Tibial nerve (tissue), 4 donors: ENCODE data around the gene EPHA3. TPM values are rescaled to one million over a fixed set of nuclear protein-coding genes. Genes with fewer than 3 reads are reported as not detected.

ENCODE experiments used
- DNase-seq, 2 donors: peaks; one replicate each; pipeline ENCODE4 v3.0.0-alpha.2; 2019; ENCODE audit warnings: low spot score in 2 of 2
- H3K27ac ChIP-seq, 4 donors: fragments of 200-600 bp; sonication (generic) in 3 of 4; one replicate each; pipeline ENCODE4 v1.5.1; 2017 to 2019; ENCODE audit warnings: mild to moderate bottlenecking in 1 of 4
- H3K27me3 ChIP-seq, 2 donors: fragments of 200-600 bp; sonication (generic) in 1 of 2; one replicate each; pipeline versions ENCODE4 v1.5.1 to v1.6.0; 2017 to 2019
- H3K36me3 ChIP-seq, 3 donors: fragments of 200-600 bp; sonication (generic); one replicate each; pipeline ENCODE4 v1.5.1; 2018 to 2019
- H3K4me1 ChIP-seq, 4 donors: fragments of 200-600 bp; sonication (generic) in 3 of 4; one replicate each; pipeline ENCODE4 v1.5.1; 2017 to 2019
- H3K4me3 ChIP-seq, 4 donors: fragments of 200-600 bp; sonication (generic) in 3 of 4; one replicate each; pipeline ENCODE4 v1.5.1; 2017 to 2019; ENCODE audit warnings: mild to moderate bottlenecking in 1 of 4, moderate library complexity in 1 of 4
- H3K9me3 ChIP-seq, 4 donors: fragments of 200-600 bp; sonication (generic) in 3 of 4; one replicate each; pipeline ENCODE4 v1.5.1; 2017 to 2019
- CTCF ChIP-seq, 5 experiments: fragments of 200-600 bp in 3 of 5; fragments of 450-650 bp in 2 of 5; sonication (generic) in 3 of 5; IDR thresholded peaks; one replicate each; pipeline ENCODE4 v1.5.1; 2016 to 2019; ENCODE audit warnings: antibody characterized with exemption in 5 of 5, mild to moderate bottlenecking in 3 of 5, moderate library complexity in 2 of 5
- EP300 ChIP-seq, 2 donors: sonication (generic); formaldehyde crosslinking; IDR thresholded peaks; one replicate each; pipeline ENCODE4 v1.6.1; 2017; ENCODE audit warnings: antibody characterized with exemption in 2 of 2, mild to moderate bottlenecking in 1 of 2
- POLR2A ChIP-seq, 2 donors: fragments of 450-650 bp; IDR thresholded peaks; one replicate each; pipeline ENCODE4 v1.6.1; 2017; ENCODE audit warnings: antibody characterized with exemption in 2 of 2, mild to moderate bottlenecking in 2 of 2, moderate library complexity in 2 of 2
- WGBS, 2 donors: methylation state at CpG; one replicate each; pipeline ENCODE4 v1.1.5; 2018; 5-methylcytosine and 5-hydroxymethylcytosine counted together
- total RNA-seq, 4 donors: library from RNA; depleted of rRNA; stranded (reverse); fragments of >200 nt; gene quantifications; one replicate each; pipeline ENCODE4 v1.1.0, GENCODE V29; 2016

Gene EPHA3
- total RNA-seq, 4 donors from 2014 or later, result 6.1 to 20.1 (median 7.9) TPM

GRCh38 chr3:89300981-89301380 is 193.6 kb downstream of the EPHA3 start:
- TF ChIP-seq POLR2A (IDR thresholded peaks at IDR 0.05) (no peak), EP300 (IDR thresholded peaks at IDR 0.05) (no peak), CTCF (IDR thresholded peaks at IDR 0.05) (no peak)
- Histone ChIP-seq H3K4me1 (peaks cover 0 to 4% (median 2%) of the 10 kb centered on the region in 4 donors), H3K36me3 (no peaks in the 10 kb centered on the region), H3K27me3 (no peaks in the 10 kb centered on the region), H3K9me3 (no peaks in the 10 kb centered on the region), H3K27ac (no peak overlapping the region), H3K4me3 (no peak overlapping the region)
- no peak for DNase-seq
- WGBS, 2 donors, result 15 to 19% methylated on average over 2 of the region's 2 CpGs

- no peak for TF ChIP-seq CTCF (IDR thresholded peaks at IDR 0.05)
- TF ChIP-seq EP300 (IDR thresholded peaks at IDR 0.05), result no peak
- TF ChIP-seq POLR2A (IDR thresholded peaks at IDR 0.05), result no peak
- DNase-seq, result no peak
- no peaks in the 10 kb centered on the region for H3K36me3 ChIP-seq
- H3K27ac ChIP-seq, result no peak overlapping the region
- H3K4me1 ChIP-seq, result peaks cover 0 to 4% (median 2%) of the 10 kb centered on the region in 4 donors
- no peak overlapping the region for H3K4me3 ChIP-seq
- H3K27me3 ChIP-seq, result no peaks in the 10 kb centered on the region
- H3K9me3 ChIP-seq, result no peaks in the 10 kb centered on the region
Observed at GRCh38 chr3:89303701-89304100, 196.3 kb downstream of the EPHA3 start.

- TF ChIP-seq POLR2A (IDR thresholded peaks at IDR 0.05) (no peak), EP300 (IDR thresholded peaks at IDR 0.05) (no peak), CTCF (IDR thresholded peaks at IDR 0.05) (no peak)
Observed at GRCh38 chr3:89306540-89306939, 199.1 kb downstream of the EPHA3 start.

GRCh38 chr3:89311581-89311980 is 204.2 kb downstream of the EPHA3 start:
- TF ChIP-seq POLR2A (IDR thresholded peaks at IDR 0.05) (no peak), CTCF (IDR thresholded peaks at IDR 0.05) (no peak), EP300 (IDR thresholded peaks at IDR 0.05) (no peak)
- Histone ChIP-seq H3K4me1 (no peaks in the 10 kb centered on the region), H3K36me3 (no peaks in the 10 kb centered on the region), H3K27me3 (no peaks in the 10 kb centered on the region), H3K9me3 (no peaks in the 10 kb centered on the region), H3K27ac (no peak overlapping the region), H3K4me3 (no peak overlapping the region)
- DNase-seq, result no peak
- WGBS, 2 donors, result 25 to 33% methylated on average over 2 of the region's 2 CpGs

More at GRCh38 chr3:89306540-89306939, 199.1 kb downstream of the EPHA3 start:
- 64 to 67% methylated on average over 2 of the region's 2 CpGs for WGBS, 2 donors
- H3K4me1 ChIP-seq, result peaks cover 0 to 3% (median 1%) of the 10 kb centered on the region in 4 donors
- no peak for DNase-seq
- no peaks in the 10 kb centered on the region for H3K27me3 ChIP-seq
- no peaks in the 10 kb centered on the region for H3K9me3 ChIP-seq
- no peaks in the 10 kb centered on the region for H3K36me3 ChIP-seq
- no peak overlapping the region for H3K27ac ChIP-seq
- H3K4me3 ChIP-seq, result no peak overlapping the region

GRCh38 chr3:89312141-89312540 is 204.7 kb downstream of the EPHA3 start:
- DNase-seq, result no peak
- Histone ChIP-seq H3K9me3 (no peaks in the 10 kb centered on the region), H3K36me3 (no peaks in the 10 kb centered on the region), H3K4me1 (no peaks in the 10 kb centered on the region), H3K27me3 (no peaks in the 10 kb centered on the region), H3K27ac (no peak overlapping the region), H3K4me3 (no peak overlapping the region)
- TF ChIP-seq EP300 (IDR thresholded peaks at IDR 0.05) (no peak), POLR2A (IDR thresholded peaks at IDR 0.05) (no peak), CTCF (IDR thresholded peaks at IDR 0.05) (no peak)
- 87 to 90% methylated on average over 4 of the region's 4 CpGs for WGBS, 2 donors
